ENCODE data around the gene SHC2. TPM values are rescaled to one million over a fixed set of nuclear protein-coding genes. Genes with fewer than 3 reads are reported as not detected.

The SHC2 gene
- total RNA-seq, 1 experiment from 2014 or later, result 1.1 TPM

DNA sequence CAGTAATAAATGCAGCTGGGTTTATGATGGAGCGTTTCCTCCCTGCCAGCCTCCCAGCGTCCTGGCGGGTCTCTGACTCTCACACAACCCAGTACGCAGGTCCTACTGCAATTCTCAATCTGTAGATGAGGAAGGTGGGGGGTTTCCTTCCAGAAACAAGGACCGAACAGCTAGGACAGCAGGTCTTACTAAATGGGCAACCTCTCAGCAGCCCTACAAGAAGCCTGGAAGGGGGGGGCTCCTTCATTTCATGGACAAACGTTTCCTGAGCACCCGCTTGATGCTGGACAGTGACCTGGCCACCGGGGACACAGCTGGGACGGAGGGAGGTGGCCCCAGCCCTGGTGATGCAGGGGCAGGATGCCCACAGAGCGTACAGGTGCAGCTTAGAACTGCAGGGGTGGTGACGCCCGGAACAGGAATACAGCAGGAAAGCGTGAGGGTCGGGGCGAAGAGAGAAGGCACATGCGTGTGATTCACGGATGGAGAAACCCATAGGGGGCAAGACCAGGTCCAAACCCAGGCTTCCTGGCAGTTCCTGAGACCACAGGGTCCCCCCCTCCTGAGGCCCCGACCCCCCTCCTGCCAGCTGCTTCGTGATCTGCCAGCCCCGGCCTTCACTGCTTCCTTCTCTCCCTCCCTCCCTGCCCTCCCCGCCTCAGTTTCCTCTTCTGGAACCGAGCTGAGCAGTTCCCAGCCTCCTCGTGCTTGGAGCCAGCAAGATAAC lies 51.2 kb downstream of the SHC2 start:
- CTCF ChIA-PET, result no interaction called here

GRCh38 chr19:408902-409515 lies 51.8 kb downstream of the SHC2 start, which contains the start of gene C2CD4C:
TSS of gene C2CD4C (minus strand) at chr19:409147. CDS start at chr19:408361, 786 bp downstream.
- Histone ChIP-seq H3K36me3 (ENCODE audit: insufficient read depth, low read length, poor library complexity, severe bottlenecking) (no peaks in the 10 kb centered on the region), H3K9me3 (ENCODE audit: low read depth, low read length, poor library complexity, severe bottlenecking) (no peaks in the 10 kb centered on the region), H3K27ac (ENCODE audit: low read depth, low read length, poor library complexity, severe bottlenecking) (no peak within 1 kb of the TSS), H3K4me1 (ENCODE audit: insufficient read depth, low read length, poor library complexity, severe bottlenecking) (peaks cover 7% of the 10 kb centered on the region), H3K4me3 (ENCODE audit: low read depth, low read length, poor library complexity, severe bottlenecking) (peak within 1 kb of the TSS; percentile 63), H3K27me3 (replicated peaks; ENCODE audit: insufficient read depth, low read depth, low read length, poor library complexity) (peaks cover 7% of the 10 kb centered on the region)
- ChIA-PET CTCF (no interaction called here), POLR2A (ENCODE audit: low non-redundant PET) (no interaction called here)
- no TSS peak for BruUV-seq (replicated peaks)
- peak; percentile 54 for DNase-seq (ENCODE audit: low spot score)
- TF ChIP-seq, protein P1, sequence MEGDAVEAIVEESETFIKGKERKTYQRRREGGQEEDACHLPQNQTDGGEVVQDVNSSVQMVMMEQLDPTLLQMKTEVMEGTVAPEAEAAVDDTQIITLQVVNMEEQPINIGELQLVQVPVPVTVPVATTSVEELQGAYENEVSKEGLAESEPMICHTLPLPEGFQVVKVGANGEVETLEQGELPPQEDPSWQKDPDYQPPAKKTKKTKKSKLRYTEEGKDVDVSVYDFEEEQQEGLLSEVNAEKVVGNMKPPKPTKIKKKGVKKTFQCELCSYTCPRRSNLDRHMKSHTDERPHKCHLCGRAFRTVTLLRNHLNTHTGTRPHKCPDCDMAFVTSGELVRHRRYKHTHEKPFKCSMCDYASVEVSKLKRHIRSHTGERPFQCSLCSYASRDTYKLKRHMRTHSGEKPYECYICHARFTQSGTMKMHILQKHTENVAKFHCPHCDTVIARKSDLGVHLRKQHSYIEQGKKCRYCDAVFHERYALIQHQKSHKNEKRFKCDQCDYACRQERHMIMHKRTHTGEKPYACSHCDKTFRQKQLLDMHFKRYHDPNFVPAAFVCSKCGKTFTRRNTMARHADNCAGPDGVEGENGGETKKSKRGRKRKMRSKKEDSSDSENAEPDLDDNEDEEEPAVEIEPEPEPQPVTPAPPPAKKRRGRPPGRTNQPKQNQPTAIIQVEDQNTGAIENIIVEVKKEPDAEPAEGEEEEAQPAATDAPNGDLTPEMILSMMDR (conservative IDR thresholded peaks at IDR 0.05; ENCODE audit: low read depth, low read length), result no peak
- no peak for TF ChIP-seq EZH2 (IDR thresholded peaks at IDR 0.05; ENCODE audit: borderline replicate concordance, low read depth, low read length, poor library complexity, severe bottlenecking)
- intact Hi-C loops (cut with micrococcal nuclease; ENCODE audit: unreplicated experiment), result loop anchor here (10.0 kb wide), 1 partner anchor 76 kb away; no protein-coding TSS in a partner anchor

More for the DNA sequence above, 51.2 kb downstream of the SHC2 start:
- TF ChIP-seq EZH2 (IDR thresholded peaks at IDR 0.05; ENCODE audit: borderline replicate concordance, low read depth, low read length, poor library complexity, severe bottlenecking), result no peak
- TF ChIP-seq, protein P1 (conservative IDR thresholded peaks at IDR 0.05; ENCODE audit: low read depth, low read length), result no peak
- no peaks in the 10 kb centered on the region for H3K36me3 ChIP-seq (ENCODE audit: insufficient read depth, low read length, poor library complexity, severe bottlenecking)
- H3K27me3 ChIP-seq (replicated peaks; ENCODE audit: insufficient read depth, low read depth, low read length, poor library complexity), result peaks cover 7% of the 10 kb centered on the region
- no TSS peak for BruUV-seq (replicated peaks)
- peaks cover 7% of the 10 kb centered on the region for H3K4me1 ChIP-seq (ENCODE audit: insufficient read depth, low read length, poor library complexity, severe bottlenecking)
- H3K27ac ChIP-seq (ENCODE audit: low read depth, low read length, poor library complexity, severe bottlenecking), result no peak overlapping the region
- intact Hi-C loops (cut with micrococcal nuclease; ENCODE audit: unreplicated experiment), result loop anchor here (10.0 kb wide), 1 partner anchor 75 kb away; no protein-coding TSS in a partner anchor
- peak overlapping the region; percentile 63 for H3K4me3 ChIP-seq (ENCODE audit: low read depth, low read length, poor library complexity, severe bottlenecking)
- no peaks in the 10 kb centered on the region for H3K9me3 ChIP-seq (ENCODE audit: low read depth, low read length, poor library complexity, severe bottlenecking)
- DNase-seq (ENCODE audit: low spot score), result peak; percentile 37
- POLR2A ChIA-PET (ENCODE audit: low non-redundant PET), result no interaction called here

GRCh38 chr19:408441-408901 lies 52.4 kb downstream of the SHC2 start:
- CTCF ChIA-PET, result no interaction called here
- BruUV-seq (replicated peaks), result no TSS peak
- Histone ChIP-seq H3K4me3 (ENCODE audit: low read depth, low read length, poor library complexity, severe bottlenecking) (peak overlapping the region; percentile 63), H3K36me3 (ENCODE audit: insufficient read depth, low read length, poor library complexity, severe bottlenecking) (no peaks in the 10 kb centered on the region), H3K27me3 (replicated peaks; ENCODE audit: insufficient read depth, low read depth, low read length, poor library complexity) (peaks cover 7% of the 10 kb centered on the region), H3K9me3 (ENCODE audit: low read depth, low read length, poor library complexity, severe bottlenecking) (no peaks in the 10 kb centered on the region), H3K4me1 (ENCODE audit: insufficient read depth, low read length, poor library complexity, severe bottlenecking) (peaks cover 7% of the 10 kb centered on the region), H3K27ac (ENCODE audit: low read depth, low read length, poor library complexity, severe bottlenecking) (no peak overlapping the region)
- POLR2A ChIA-PET (ENCODE audit: low non-redundant PET), result no interaction called here
- DNase-seq (ENCODE audit: low spot score), result peak; percentile 31
- TF ChIP-seq EZH2 (IDR thresholded peaks at IDR 0.05; ENCODE audit: borderline replicate concordance, low read depth, low read length, poor library complexity, severe bottlenecking), result no peak
- TF ChIP-seq, protein P1 (conservative IDR thresholded peaks at IDR 0.05; ENCODE audit: low read depth, low read length), result no peak
- intact Hi-C loops (cut with micrococcal nuclease; ENCODE audit: unreplicated experiment), result loop anchor here (10.0 kb wide), 1 partner anchor 76 kb away; no protein-coding TSS in a partner anchor
